HEK293 (cell line): ENCODE results near the gene KLHL28.

ENCODE experiments used
- AEBP2 ChIP-seq: fragments of 450-650 bp; formaldehyde crosslinking; IDR thresholded peaks from 2 replicates; pipeline ENCODE4 v1.5.1; 2016; ENCODE audit warnings: missing biosample characterization, missing genetic modification characterization, borderline replicate concordance
- CTCF ChIP-seq: fragments of 450-650 bp; formaldehyde crosslinking; IDR thresholded peaks from 2 replicates; pipeline ENCODE4 v1.5.1; 2016; ENCODE audit warnings: missing biosample characterization, missing genetic modification characterization
- SCRT1 ChIP-seq: fragments of 450-650 bp; formaldehyde crosslinking; IDR thresholded peaks from 2 replicates; pipeline ENCODE4 v1.5.1; 2016; ENCODE audit warnings: missing biosample characterization, missing genetic modification characterization, borderline replicate concordance
- ZNF404 ChIP-seq: fragments of 450-650 bp; formaldehyde crosslinking; IDR thresholded peaks from 2 replicates; pipeline ENCODE4 v1.5.1; 2017; ENCODE audit warnings: missing biosample characterization, missing genetic modification characterization
- ZNF654 ChIP-seq: fragments of 450-650 bp; formaldehyde crosslinking; IDR thresholded peaks from 2 replicates; pipeline ENCODE4 v1.5.1; 2016; ENCODE audit warnings: low read depth, missing biosample characterization, missing genetic modification characterization
- ZNF660 ChIP-seq: fragments of 450-650 bp; IDR thresholded peaks from 2 replicates; pipeline ENCODE4 v1.5.1; 2018; ENCODE audit warnings: missing biosample characterization, mild to moderate bottlenecking, missing genetic modification characterization

- TF ChIP-seq CTCF = no peak
- no peak for TF ChIP-seq ZNF404
- no peak for TF ChIP-seq SCRT1 (tag by site-specific recombination)
- no peak for TF ChIP-seq ZNF654 (tag by site-specific recombination)
- no peak for TF ChIP-seq AEBP2 (tag by site-specific recombination)
- TF ChIP-seq ZNF660 (tag by site-specific recombination) = no peak
Observed at GRCh38 chr14:44887596-44887955, 74.2 kb downstream of the KLHL28 start.
